GM12864 (cell line): ENCODE measurements around the gene INS.

Experiments used
- DNase-seq: peaks from one replicate; pipeline ENCODE4 v3.0.0-alpha.2; 2011; ENCODE audit warnings: low read depth
- H3K4me3 ChIP-seq: 2 replicates; pipeline ENCODE4 v1.5.1; 2011; ENCODE audit warnings: mild to moderate bottlenecking, low read depth, low read length, control low read depth
- TF ChIP-seq, protein P1 (sequence below): IDR thresholded peaks from 2 replicates; pipeline ENCODE4 v1.5.1; 2011; ENCODE audit warnings: low read depth, mild to moderate bottlenecking, moderate library complexity, low read length, control low read depth, inconsistent platforms; ENCODE audit errors: missing control alignments

Gene INS

GRCh38 chr11:2202071-2202899 lies 41.3 kb upstream of the INS start:
- H3K4me3 ChIP-seq = no peak overlapping the region
- TF ChIP-seq, protein P1, sequence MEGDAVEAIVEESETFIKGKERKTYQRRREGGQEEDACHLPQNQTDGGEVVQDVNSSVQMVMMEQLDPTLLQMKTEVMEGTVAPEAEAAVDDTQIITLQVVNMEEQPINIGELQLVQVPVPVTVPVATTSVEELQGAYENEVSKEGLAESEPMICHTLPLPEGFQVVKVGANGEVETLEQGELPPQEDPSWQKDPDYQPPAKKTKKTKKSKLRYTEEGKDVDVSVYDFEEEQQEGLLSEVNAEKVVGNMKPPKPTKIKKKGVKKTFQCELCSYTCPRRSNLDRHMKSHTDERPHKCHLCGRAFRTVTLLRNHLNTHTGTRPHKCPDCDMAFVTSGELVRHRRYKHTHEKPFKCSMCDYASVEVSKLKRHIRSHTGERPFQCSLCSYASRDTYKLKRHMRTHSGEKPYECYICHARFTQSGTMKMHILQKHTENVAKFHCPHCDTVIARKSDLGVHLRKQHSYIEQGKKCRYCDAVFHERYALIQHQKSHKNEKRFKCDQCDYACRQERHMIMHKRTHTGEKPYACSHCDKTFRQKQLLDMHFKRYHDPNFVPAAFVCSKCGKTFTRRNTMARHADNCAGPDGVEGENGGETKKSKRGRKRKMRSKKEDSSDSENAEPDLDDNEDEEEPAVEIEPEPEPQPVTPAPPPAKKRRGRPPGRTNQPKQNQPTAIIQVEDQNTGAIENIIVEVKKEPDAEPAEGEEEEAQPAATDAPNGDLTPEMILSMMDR = no peak
- DNase-seq = no peak

DNA sequence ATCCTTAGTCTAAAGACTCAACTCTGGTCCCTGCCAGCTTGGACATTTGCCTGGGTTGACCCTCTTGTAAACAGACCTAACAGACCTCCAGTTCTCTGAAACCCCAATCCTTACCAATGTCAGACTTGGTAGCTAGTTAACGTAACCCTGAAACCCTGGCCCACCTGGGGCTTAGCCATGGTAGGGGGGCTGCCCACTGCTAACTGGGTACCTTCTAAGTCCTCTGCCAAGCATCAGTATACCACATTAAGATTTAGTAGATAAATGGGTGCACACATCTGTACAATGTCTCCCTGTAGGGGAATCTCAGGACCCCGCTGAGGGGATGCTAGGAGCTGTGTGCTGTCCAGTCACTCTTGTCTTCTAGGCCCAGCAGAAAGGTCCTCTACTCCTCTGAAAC lies 40.5 kb upstream of the INS start:
- no peak for DNase-seq
- H3K4me3 ChIP-seq = no peak overlapping the region
- TF ChIP-seq, protein P1 = no peak

DNA sequence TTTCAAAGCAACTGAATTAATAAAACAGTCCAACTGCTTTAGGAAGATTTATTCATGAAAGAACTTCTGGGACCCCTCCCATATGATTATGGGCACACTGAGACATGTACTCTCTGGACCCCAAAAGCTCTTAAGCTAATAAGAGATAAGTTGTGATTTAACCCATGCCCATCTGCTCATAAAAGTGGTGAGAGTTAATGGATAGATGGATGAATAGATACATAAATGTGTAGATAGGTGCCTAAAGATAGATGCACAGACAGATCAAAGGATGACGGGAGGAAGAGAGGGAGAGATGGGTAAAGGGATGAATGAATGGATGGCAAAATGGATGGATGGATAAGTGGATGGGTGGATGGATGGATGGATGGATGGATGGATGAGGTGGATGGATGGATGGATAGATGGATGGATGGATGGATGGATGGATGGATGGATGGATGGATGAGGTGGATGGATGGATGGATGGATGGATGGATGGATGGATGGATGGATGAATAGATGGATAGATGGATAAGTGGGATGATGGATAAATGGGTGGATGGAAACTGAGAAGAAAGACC lies 40.0 kb upstream of the INS start:
- DNase-seq = no peak
- TF ChIP-seq, protein P1 = no peak
- H3K4me3 ChIP-seq = no peak overlapping the region

- no peak for DNase-seq
- no peak overlapping the region for H3K4me3 ChIP-seq
- TF ChIP-seq, protein P1 = no peak
These were observed 39.5 kb upstream of the INS start for GRCh38 chr11:2200536-2200935.

DNA sequence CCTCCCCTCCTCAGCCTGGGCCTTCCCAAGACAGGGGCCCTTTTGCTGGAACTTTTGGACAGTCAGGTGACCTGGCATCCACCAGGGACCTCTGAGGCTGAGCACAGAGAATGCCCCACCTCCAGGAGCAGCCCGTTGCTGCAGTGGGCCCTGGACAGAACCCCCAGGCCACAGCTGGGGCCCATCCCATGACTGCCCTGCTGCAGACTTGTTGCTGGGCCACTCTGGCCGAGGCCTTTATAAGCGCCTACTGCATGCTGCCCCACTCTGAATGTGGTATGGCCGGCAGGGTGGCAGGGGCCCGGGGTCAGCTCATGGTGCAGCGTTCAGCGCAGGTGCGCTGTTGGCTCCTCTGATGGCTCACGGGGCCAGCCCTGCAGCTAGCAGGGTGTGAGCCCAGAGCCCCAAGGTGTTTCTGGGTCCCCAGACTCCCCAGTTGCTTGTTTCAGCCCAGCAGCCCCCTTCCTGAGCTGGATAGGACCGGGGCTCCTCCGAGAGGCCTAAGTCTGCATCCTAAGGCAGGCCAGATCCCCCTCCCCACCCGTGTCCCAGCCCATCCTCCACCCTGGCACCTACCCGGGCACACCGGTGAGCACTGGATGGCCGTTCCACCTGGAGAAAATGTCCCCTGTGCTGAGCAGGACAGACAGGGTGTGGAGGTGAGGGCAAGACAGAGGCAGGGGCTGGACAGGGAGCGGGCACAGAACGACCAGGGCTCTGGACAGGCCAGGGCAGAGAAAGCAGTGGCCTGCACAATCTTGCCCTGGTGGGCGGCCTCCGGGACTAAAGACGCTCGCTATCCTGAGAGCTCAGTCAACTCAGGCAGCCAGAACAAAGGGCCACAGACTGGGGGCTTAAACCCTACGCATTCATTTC lies 38.7 kb upstream of the INS start:
- TF ChIP-seq, protein P1 = no peak
- no peak overlapping the region for H3K4me3 ChIP-seq
- DNase-seq = no peak

DNA sequence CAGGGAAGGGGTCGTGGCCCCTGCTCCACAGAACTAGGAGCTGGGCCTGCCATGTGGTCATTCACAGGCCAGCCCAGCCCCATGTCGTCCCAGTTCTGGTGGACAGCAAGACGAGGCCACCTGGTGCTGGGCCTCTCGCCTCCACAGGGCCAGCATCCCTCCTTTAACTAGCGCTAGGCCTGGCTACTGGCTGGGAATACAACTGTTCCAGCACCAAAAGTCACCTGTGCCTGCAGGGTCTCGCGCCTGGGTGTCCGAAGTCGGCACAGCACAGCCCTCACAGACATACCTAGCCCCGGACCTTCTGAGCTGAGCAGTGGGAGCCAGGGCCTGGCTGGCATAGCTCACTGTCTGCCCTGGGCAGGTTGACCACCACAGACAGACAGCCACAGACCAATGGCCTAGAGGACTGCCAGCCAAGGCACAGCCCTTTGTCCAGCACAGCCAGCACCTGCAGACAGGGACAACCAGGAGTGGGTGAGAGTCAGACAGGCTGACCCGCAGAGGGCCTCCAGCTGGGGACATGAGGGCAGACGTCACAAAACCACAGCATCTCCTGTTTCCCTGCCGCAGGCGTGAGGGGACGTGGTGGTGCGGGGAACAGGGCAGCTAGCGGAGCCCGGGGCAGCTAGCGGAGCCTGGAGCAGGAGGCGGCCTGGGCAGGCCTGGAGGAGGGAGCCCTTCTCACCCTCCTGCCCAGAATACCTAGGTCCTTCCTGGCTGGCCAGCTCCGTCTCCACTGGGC lies 37.8 kb upstream of the INS start:
- DNase-seq = no peak
- TF ChIP-seq, protein P1 = no peak

More for the DNA sequence above, 37.8 kb upstream of the INS start:
- no peak overlapping the region for H3K4me3 ChIP-seq
